Stomach (tissue), 4 donors: Measurements from ENCODE around the gene SLC9B2.

Experiments
- EP300 ChIP-seq: sonication (generic); formaldehyde crosslinking; IDR thresholded peaks from one replicate; pipeline ENCODE4 v1.6.1; 2017; ENCODE audit warnings: antibody characterized with exemption
- POLR2A ChIP-seq, 4 donors: fragments of 450-650 bp; IDR thresholded peaks; one replicate each; pipeline ENCODE4 v1.6.1; 2016; ENCODE audit warnings: antibody characterized with exemption in 4 of 4, control low read depth in 2 of 4, mild to moderate bottlenecking in 1 of 4, moderate library complexity in 1 of 4
- POLR2AphosphoS5 ChIP-seq, 3 donors: sonication (generic); formaldehyde crosslinking; IDR thresholded peaks; one replicate each; pipeline ENCODE4 v1.6.1; 2016; ENCODE audit warnings: antibody characterized with exemption in 3 of 3
- TF ChIP-seq, protein P1 (sequence below), 7 experiments: fragments of 450-650 bp in 4 of 7; fragments of 200-600 bp in 3 of 7; sonication (generic) in 3 of 7; IDR thresholded peaks; one replicate each; pipeline ENCODE4 v1.5.1; 2016 to 2019; ENCODE audit warnings: antibody characterized with exemption in 7 of 7, control low read depth in 2 of 7, mild to moderate bottlenecking in 1 of 7

DNA sequence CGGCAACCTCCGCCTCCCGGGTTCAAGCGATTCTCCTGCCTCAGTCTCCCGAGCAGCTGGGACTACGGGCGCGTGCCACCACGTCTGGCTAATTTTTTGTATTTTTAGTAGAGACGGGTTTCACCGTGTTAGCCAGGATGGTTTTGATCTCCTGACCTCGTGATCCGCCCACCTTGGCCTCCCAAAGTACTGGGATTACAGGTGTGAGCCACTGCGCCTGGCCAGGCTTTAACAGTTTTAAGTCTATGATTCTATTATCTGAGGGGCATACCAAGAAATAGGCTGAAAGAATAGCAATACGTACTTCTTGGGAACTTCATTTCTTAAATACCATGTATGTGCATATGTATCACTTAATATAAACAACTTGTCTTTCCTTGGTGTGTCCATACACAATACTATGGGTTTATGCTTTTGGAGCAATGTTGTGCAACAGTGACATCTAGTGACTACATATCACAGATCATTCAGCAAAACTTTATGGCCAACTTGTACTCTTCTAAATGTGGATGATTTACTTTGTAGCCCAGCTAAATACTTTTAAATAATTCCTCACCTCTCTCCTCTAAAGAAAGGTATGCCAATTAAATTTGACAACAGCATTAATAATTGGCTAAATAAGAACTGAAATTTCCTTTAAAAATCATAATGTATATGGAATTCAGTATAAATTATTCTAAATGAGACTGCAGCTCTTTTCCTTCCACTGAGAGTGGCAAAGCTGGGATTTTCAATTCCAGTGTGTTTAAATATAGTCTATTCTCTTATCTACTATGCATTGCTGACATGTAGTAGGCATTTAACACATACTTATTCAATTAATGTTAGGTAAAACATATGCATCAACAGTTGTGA is 67.5 kb downstream of the SLC9B2 start:
- TF ChIP-seq, protein P1, sequence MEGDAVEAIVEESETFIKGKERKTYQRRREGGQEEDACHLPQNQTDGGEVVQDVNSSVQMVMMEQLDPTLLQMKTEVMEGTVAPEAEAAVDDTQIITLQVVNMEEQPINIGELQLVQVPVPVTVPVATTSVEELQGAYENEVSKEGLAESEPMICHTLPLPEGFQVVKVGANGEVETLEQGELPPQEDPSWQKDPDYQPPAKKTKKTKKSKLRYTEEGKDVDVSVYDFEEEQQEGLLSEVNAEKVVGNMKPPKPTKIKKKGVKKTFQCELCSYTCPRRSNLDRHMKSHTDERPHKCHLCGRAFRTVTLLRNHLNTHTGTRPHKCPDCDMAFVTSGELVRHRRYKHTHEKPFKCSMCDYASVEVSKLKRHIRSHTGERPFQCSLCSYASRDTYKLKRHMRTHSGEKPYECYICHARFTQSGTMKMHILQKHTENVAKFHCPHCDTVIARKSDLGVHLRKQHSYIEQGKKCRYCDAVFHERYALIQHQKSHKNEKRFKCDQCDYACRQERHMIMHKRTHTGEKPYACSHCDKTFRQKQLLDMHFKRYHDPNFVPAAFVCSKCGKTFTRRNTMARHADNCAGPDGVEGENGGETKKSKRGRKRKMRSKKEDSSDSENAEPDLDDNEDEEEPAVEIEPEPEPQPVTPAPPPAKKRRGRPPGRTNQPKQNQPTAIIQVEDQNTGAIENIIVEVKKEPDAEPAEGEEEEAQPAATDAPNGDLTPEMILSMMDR (IDR thresholded peaks at IDR 0.05), result peak in 5 of 7 experiments; percentile 39 to 63 (median 55)
- no peak for TF ChIP-seq EP300
- TF ChIP-seq POLR2AphosphoS5 (IDR thresholded peaks at IDR 0.05), result peak in 1 of 3 donors; percentile 29
- no peak for TF ChIP-seq POLR2A (IDR thresholded peaks at IDR 0.05)
